PFSK-1 (cell line): ENCODE data around the gene FLRT3.

ENCODE experiments used
- SIN3A ChIP-seq: IDR thresholded peaks from 2 replicates; pipeline ENCODE4 v1.6.1; 2012; ENCODE audit warnings: mild to moderate bottlenecking, low read length, moderate library complexity, borderline replicate concordance; ENCODE audit not compliant: insufficient read depth
- TAF1 ChIP-seq: IDR thresholded peaks from 2 replicates; pipeline ENCODE4 v1.6.1; 2012; ENCODE audit warnings: low read length, control low read depth, borderline replicate concordance; ENCODE audit not compliant: insufficient read depth

DNA sequence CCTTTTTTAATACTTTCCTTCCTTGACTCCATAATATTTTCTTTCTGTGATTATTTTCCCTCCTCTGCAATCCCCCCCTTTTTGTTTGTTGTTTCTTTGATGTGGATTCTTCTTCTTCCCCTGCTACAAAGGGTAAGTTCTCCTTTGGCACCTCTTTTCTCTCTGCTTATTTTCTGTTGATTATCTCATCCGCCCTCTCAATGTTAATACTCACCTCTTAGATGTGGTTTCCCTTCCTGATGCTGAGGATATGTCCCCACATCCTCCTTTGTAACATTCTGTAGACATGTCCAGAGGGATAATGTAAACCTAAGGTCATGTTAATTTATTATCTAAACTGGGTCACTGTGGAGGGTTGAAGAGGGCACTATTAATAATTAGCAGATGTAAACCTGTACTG lies 17.7 kb downstream of the FLRT3 start:
- TF ChIP-seq SIN3A (no peak), TAF1 (no peak)
